Activated CD8-positive, alpha-beta memory T cell treated with anti-CD3 and anti-CD28 coated beads, Interleukin-2, amount 10 ng/mL, durations not matched to agents 7 days and 5 days (primary cell): Measurements from ENCODE around the gene SAA1. TPM values are rescaled to one million over a fixed set of nuclear protein-coding genes. Genes with fewer than 3 reads are reported as not detected.

Experiments
- total RNA-seq, 2 experiments: library from RNA; stranded (reverse); gene quantifications; one replicate each; pipeline ENCODE4 v1.2.3, GENCODE V29; 2021

The SAA1 gene
- total RNA-seq, 2 experiments from 2014 or later = not detected

Other genes starting within 250 kb of the SAA1 start
- under 1 TPM; 0.26 to 0.40 TPM for gene TPH1, start 220.0 kb upstream of the SAA1 start, total RNA-seq
- gene SAAL1, start 160.2 kb upstream of the SAA1 start, total RNA-seq = 10 to 100 TPM; 30.0 to 35.3 TPM
- not detected for gene MRGPRX3, start 133.7 kb upstream of the SAA1 start, total RNA-seq
- gene MRGPRX4, start 93.4 kb upstream of the SAA1 start, total RNA-seq = not detected
- not detected for gene SAA4, start 29.5 kb upstream of the SAA1 start, total RNA-seq
- not detected for gene SAA2, start 17.6 kb upstream of the SAA1 start, total RNA-seq
- gene HPS5, start 55.9 kb downstream of the SAA1 start, total RNA-seq = 10 to 100 TPM; 19.3 to 19.8 TPM
- 10 to 100 TPM; 40.0 to 47.7 TPM for gene GTF2H1, start 56.3 kb downstream of the SAA1 start, total RNA-seq
- 1,000 to 10,000 TPM in 1 of 2 experiments, 100 to 1,000 TPM in 1; 826 to 1,022 TPM for gene LDHA, start 128.3 kb downstream of the SAA1 start, total RNA-seq
- under 1 TPM in 1 of 2 experiments, not detected in 1; 0.16 TPM for gene LDHC, start 146.1 kb downstream of the SAA1 start, total RNA-seq
- gene LDHAL6A, start 189.6 kb downstream of the SAA1 start, total RNA-seq = not detected